Mucosa of rectum (tissue), 2 donors: ENCODE data around the gene VGLL3.
"Not testable (repeated sequence)": the region's sequence is repeated elsewhere in the genome, so short reads cannot be mapped to it uniquely, and the experiment has no call there.

Experiments
- H3K27ac ChIP-seq, 2 donors: one replicate each; pipeline ENCODE4 v1.7.0; 2013; ENCODE audit warnings: inconsistent platforms in 2 of 2, low read depth in 2 of 2, low read length in 2 of 2
- H3K27me3 ChIP-seq, 2 donors: one replicate each; pipeline ENCODE4 v1.7.0; 2013; ENCODE audit warnings: low read length in 2 of 2; ENCODE audit not compliant: control insufficient read depth in 2 of 2, insufficient read depth in 2 of 2
- H3K36me3 ChIP-seq, 2 donors: one replicate each; pipeline ENCODE4 v1.7.0; 2013; ENCODE audit warnings: low read length in 2 of 2; ENCODE audit not compliant: control insufficient read depth in 2 of 2, insufficient read depth in 2 of 2
- H3K4me1 ChIP-seq, 2 donors: one replicate each; pipeline ENCODE4 v1.7.0; 2013; ENCODE audit warnings: low read length in 2 of 2, mild to moderate bottlenecking in 1 of 2; ENCODE audit not compliant: control insufficient read depth in 2 of 2, insufficient read depth in 2 of 2
- H3K4me3 ChIP-seq, 2 donors: one replicate each; pipeline ENCODE4 v1.7.0; 2013; ENCODE audit warnings: low read length in 2 of 2
- H3K9ac ChIP-seq, 2 donors: one replicate each; pipeline ENCODE4 v1.7.0; 2013; ENCODE audit warnings: low read length in 2 of 2, low read depth in 1 of 2, mild to moderate bottlenecking in 1 of 2
- H3K9me3 ChIP-seq, 2 donors: one replicate each; pipeline ENCODE4 v1.7.0; 2013; ENCODE audit warnings: low read length in 2 of 2; ENCODE audit not compliant: control insufficient read depth in 2 of 2
- donor health status: healthy.
- donor health status: Normal muscosa, but diverticular disease.

VGLL3 gene

GRCh38 chr3:86976219-86976618 lies 14.7 kb downstream of the VGLL3 start:
- Histone ChIP-seq H3K9me3 (no peaks in the 10 kb centered on the region), H3K27ac (no peak overlapping the region), H3K36me3 (no peaks in the 10 kb centered on the region), H3K4me1 (no peaks in the 10 kb centered on the region), H3K27me3 (no peaks in the 10 kb centered on the region), H3K4me3 (no peak overlapping the region), H3K9ac (no peak overlapping the region)

GRCh38 chr3:86974177-86974576 lies 16.8 kb downstream of the VGLL3 start:
- not testable (repeated sequence) for H3K27me3 ChIP-seq, H3K9ac ChIP-seq, H3K9me3 ChIP-seq, H3K4me1 ChIP-seq, H3K27ac ChIP-seq, H3K36me3 ChIP-seq, H3K4me3 ChIP-seq

- no peak overlapping the region for H3K4me3 ChIP-seq
- no peak overlapping the region for H3K27ac ChIP-seq
- no peak overlapping the region for H3K9ac ChIP-seq
- no peaks in the 10 kb centered on the region for H3K36me3 ChIP-seq
- no peaks in the 10 kb centered on the region for H3K4me1 ChIP-seq
- H3K27me3 ChIP-seq, result no peaks in the 10 kb centered on the region
- H3K9me3 ChIP-seq, result no peaks in the 10 kb centered on the region
These were observed 17.5 kb downstream of the VGLL3 start for GRCh38 chr3:86973440-86973839.

DNA sequence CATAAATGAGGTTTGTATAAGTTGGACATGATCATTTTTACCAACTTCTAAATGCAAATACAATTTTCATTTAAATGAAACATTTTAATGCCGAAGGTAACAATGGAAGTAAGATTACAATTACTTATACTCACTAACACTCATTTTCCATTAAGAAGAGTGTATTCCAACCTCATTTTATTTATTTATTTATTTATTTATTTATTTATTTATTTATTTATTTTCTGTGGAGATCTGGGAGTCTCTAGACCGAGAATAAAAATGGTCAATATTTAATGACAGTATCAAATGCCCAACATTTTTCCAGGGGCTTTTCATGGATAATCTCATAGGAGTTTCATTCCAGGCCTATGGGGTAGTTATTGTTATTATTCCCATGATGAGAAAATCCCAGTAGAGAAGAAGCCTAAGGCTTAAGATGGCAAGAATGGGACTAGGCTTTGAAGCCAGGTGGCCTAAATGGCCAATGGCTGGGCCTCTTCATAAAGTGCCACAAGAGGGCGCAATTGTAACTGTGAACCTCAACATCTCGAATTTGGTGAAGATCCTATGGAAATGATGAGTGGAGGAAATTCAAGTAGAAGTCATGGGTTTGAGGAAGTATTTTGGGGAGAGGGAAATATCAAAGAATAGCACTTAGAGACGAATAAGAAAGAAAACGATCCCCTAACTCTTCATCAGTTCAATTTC lies 21.3 kb downstream of the VGLL3 start:
- H3K4me3 ChIP-seq, result no peak overlapping the region
- no peaks in the 10 kb centered on the region for H3K4me1 ChIP-seq
- H3K36me3 ChIP-seq, result no peaks in the 10 kb centered on the region
- no peaks in the 10 kb centered on the region for H3K27me3 ChIP-seq
- H3K9me3 ChIP-seq, result no peaks in the 10 kb centered on the region
- H3K9ac ChIP-seq, result no peak overlapping the region
- no peak overlapping the region for H3K27ac ChIP-seq

- no peak overlapping the region for H3K27ac ChIP-seq
- H3K27me3 ChIP-seq, result no peaks in the 10 kb centered on the region
- H3K36me3 ChIP-seq, result no peaks in the 10 kb centered on the region
- no peaks in the 10 kb centered on the region for H3K9me3 ChIP-seq
- H3K4me3 ChIP-seq, result no peak overlapping the region
- H3K9ac ChIP-seq, result no peak overlapping the region
- H3K4me1 ChIP-seq, result no peaks in the 10 kb centered on the region
These were observed 22.6 kb downstream of the VGLL3 start for GRCh38 chr3:86968244-86968932.

DNA sequence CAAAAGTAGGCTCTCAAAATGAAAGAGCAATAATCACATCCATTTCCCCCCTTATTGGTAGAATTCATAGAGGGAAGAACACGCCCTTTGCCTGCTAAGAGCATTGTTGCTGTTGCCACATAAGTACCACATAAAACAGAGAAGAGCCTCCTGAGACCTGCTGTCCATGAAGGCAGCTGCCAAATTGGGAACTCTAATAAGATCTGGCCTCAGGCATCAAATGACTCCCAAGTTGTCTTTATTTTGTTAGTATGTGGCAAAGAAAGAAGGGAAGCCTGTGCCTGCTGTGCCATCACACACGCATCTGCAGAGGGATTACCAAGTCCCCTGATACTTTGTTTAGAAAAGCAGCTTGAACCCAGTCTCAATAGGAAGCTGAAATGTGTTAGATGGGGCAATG lies 23.9 kb downstream of the VGLL3 start:
- no peak overlapping the region for H3K27ac ChIP-seq
- no peak overlapping the region for H3K9ac ChIP-seq
- H3K36me3 ChIP-seq, result no peaks in the 10 kb centered on the region
- H3K4me3 ChIP-seq, result no peak overlapping the region
- H3K4me1 ChIP-seq, result no peaks in the 10 kb centered on the region
- H3K9me3 ChIP-seq, result no peaks in the 10 kb centered on the region
- H3K27me3 ChIP-seq, result no peaks in the 10 kb centered on the region

- Histone ChIP-seq H3K9ac (no peak overlapping the region), H3K9me3 (no peaks in the 10 kb centered on the region), H3K4me3 (no peak overlapping the region), H3K27me3 (no peaks in the 10 kb centered on the region), H3K4me1 (no peaks in the 10 kb centered on the region), H3K36me3 (no peaks in the 10 kb centered on the region), H3K27ac (no peak overlapping the region)
These were observed 25.8 kb downstream of the VGLL3 start for GRCh38 chr3:86965166-86965565.

DNA sequence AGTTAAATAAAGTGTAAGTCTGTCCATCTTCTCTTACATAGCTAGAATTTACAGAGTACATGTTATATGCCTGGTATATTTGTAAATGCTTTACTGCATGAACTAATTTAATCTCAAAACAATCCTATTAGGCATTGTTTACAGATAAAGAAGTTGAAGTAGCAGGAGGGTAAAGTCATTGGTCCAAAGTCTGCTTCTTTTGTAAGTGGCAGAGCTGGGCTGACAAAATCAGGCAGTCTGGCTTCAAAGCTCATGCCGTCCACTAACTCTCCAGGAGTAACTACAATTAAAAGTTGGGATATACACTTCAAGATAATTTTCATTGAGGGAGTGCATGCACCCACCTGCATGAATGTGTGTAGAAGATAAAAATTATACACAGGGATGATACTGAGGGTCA lies 27.3 kb downstream of the VGLL3 start:
- Histone ChIP-seq H3K36me3 (no peaks in the 10 kb centered on the region), H3K4me3 (no peak overlapping the region), H3K27ac (no peak overlapping the region), H3K27me3 (no peaks in the 10 kb centered on the region), H3K4me1 (no peaks in the 10 kb centered on the region), H3K9ac (no peak overlapping the region), H3K9me3 (no peaks in the 10 kb centered on the region)

DNA sequence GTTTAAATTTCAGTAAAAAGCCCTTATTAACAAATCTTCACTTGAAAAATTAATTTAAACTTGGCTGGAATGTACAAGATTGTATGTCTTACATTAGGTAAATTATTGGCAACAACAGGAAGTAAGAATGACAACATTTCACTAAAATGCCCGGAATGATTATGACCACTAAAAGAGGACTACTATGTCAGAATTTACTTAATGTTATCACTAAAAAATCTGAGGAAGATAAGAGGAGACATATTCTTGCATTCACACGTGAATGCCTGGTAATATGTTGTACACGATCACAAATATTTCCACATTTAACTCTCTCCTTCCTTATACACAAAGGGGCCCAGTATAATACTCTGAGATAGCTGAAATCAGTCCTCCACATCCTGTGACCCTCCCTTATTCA lies 29.7 kb downstream of the VGLL3 start:
- no peak overlapping the region for H3K4me3 ChIP-seq
- H3K4me1 ChIP-seq, result no peaks in the 10 kb centered on the region
- H3K27me3 ChIP-seq, result no peaks in the 10 kb centered on the region
- no peaks in the 10 kb centered on the region for H3K36me3 ChIP-seq
- H3K9ac ChIP-seq, result no peak overlapping the region
- no peaks in the 10 kb centered on the region for H3K9me3 ChIP-seq
- H3K27ac ChIP-seq, result no peak overlapping the region

GRCh38 chr3:86960550-86960949 lies 30.4 kb downstream of the VGLL3 start:
- Histone ChIP-seq H3K4me3 (no peak overlapping the region), H3K27ac (no peak overlapping the region), H3K9me3 (no peaks in the 10 kb centered on the region), H3K36me3 (no peaks in the 10 kb centered on the region), H3K27me3 (no peaks in the 10 kb centered on the region), H3K9ac (no peak overlapping the region), H3K4me1 (no peaks in the 10 kb centered on the region)
